ENCODE measurements around the gene IRF6. TPM values are rescaled to one million over a fixed set of nuclear protein-coding genes. Genes with fewer than 3 reads are reported as not detected.
A peak's percentile ranks its signal among the peaks of the same experiment; 100 is the strongest.

Gene IRF6
- total RNA-seq, 1 donor, result 3.1 TPM

GRCh38 chr1:209807509-209807908, 1.6 kb upstream of the IRF6 start:
- DNase-seq (ENCODE audit: low read depth), result no peak
- TF ChIP-seq CTCF (IDR thresholded peaks at IDR 0.05; ENCODE audit: insufficient read depth, low read length), result no peak
- H3K4me3 ChIP-seq (ENCODE audit: low read depth, low read length), result no peak overlapping the region

DNA sequence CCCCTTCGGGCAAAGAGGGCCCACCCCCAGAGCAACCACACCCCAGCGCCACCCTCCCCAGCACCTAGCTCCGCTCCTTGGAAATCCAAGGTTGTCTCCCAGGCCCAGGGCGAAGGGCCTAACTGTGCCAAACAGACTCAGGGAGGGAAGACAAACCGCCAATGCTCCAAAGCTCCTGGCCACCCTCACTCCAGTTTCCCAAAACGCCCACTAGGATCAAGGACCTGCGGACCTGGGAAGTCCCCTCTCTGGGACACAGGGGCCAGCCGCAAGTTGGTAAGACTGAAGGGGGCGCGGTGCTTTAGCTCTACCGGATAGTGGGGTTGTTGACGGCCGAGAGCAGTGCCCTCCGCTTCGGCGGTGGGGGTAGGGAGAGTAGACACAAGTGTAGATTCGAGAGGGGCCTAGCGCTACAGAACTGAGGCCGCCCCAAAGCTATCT, 581 bp downstream of the IRF6 start:
- DNase-seq (ENCODE audit: low read depth), result no peak
- no peak for TF ChIP-seq CTCF (IDR thresholded peaks at IDR 0.05; ENCODE audit: insufficient read depth, low read length)
- H3K4me3 ChIP-seq (ENCODE audit: low read depth, low read length), result peak overlapping the region; percentile 53

GRCh38 chr1:209803568-209803967, 2.4 kb downstream of the IRF6 start:
- H3K4me3 ChIP-seq (ENCODE audit: low read depth, low read length), result no peak overlapping the region
- no peak for TF ChIP-seq CTCF (IDR thresholded peaks at IDR 0.05; ENCODE audit: insufficient read depth, low read length)
- no peak for DNase-seq (ENCODE audit: low read depth)

DNA sequence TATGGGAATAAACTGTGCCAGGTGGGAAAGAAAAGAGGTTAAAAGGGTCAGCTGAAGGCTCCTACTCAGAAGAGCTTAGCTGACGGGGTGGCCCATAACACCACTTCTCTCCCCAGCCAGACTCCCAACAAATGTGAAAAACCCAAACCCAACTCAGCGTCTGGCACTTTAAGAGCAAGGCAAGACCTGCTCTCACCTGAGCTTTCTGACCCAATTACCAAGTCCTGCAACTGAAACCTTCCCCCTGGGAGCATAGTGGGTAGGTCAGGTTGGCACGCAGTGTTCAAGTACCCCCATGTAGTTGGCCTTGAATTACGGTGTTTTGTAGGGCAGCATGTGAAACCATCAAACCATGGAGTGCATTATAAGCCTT, 3.2 kb downstream of the IRF6 start:
- TF ChIP-seq CTCF (IDR thresholded peaks at IDR 0.05; ENCODE audit: insufficient read depth, low read length), result no peak
- H3K4me3 ChIP-seq (ENCODE audit: low read depth, low read length), result no peak overlapping the region
- no peak for DNase-seq (ENCODE audit: low read depth)

DNA sequence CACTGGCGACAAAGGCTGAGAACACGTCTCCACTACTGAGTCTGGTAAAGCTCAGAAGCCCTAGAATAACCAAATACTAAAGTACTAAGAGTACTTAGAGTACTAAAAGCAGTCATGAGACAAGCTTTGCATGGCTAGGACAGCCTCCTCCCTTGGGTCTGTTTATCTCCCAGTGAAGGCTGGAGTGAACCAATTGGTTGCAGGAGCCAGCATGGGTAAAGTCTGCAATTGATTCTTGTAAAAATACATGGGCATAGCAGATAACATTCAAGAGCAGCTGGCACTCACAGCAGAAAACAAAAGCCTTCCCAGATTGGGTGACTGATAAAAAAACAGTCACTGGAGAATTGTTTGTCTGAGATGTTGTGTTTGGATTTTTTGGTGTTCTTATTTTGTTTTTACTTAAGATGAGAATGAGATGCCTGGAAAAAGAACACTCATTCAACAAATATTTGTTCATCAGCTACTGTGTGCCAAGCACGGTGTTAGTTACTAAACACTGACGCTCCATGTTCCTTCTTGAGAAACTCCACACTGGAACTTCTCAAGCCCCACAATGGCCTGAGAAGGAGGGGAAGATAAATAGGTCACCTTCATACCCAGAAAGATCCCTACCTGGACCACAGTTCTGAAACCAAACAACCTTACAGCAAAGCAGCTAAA, 3.7 kb downstream of the IRF6 start:
- no peak for TF ChIP-seq CTCF (IDR thresholded peaks at IDR 0.05; ENCODE audit: insufficient read depth, low read length)
- no peak overlapping the region for H3K4me3 ChIP-seq (ENCODE audit: low read depth, low read length)
- DNase-seq (ENCODE audit: low read depth), result peak; percentile 31

GRCh38 chr1:209800984-209801834, 4.7 kb downstream of the IRF6 start:
- TF ChIP-seq CTCF (IDR thresholded peaks at IDR 0.05; ENCODE audit: insufficient read depth, low read length), result no peak
- DNase-seq (ENCODE audit: low read depth), result peak; percentile 68

More at GRCh38 chr1:209800984-209801834, 4.7 kb downstream of the IRF6 start:
- no peak overlapping the region for H3K4me3 ChIP-seq (ENCODE audit: low read depth, low read length)
